Stomach (tissue), 4 donors: ENCODE results near the gene IFNLR1.

ENCODE experiments used
- CTCF ChIP-seq, 7 experiments: fragments of 450-650 bp in 4 of 7; fragments of 200-600 bp in 3 of 7; sonication (generic) in 3 of 7; IDR thresholded peaks; one replicate each; pipeline ENCODE4 v1.5.1; 2016 to 2019; ENCODE audit warnings: antibody characterized with exemption in 7 of 7, control low read depth in 2 of 7, mild to moderate bottlenecking in 1 of 7
- EP300 ChIP-seq: sonication (generic); formaldehyde crosslinking; IDR thresholded peaks from one replicate; pipeline ENCODE4 v1.6.1; 2017; ENCODE audit warnings: antibody characterized with exemption
- POLR2A ChIP-seq, 4 donors: fragments of 450-650 bp; IDR thresholded peaks; one replicate each; pipeline ENCODE4 v1.6.1; 2016; ENCODE audit warnings: antibody characterized with exemption in 4 of 4, control low read depth in 2 of 4, mild to moderate bottlenecking in 1 of 4, moderate library complexity in 1 of 4
- POLR2AphosphoS5 ChIP-seq, 3 donors: sonication (generic); formaldehyde crosslinking; IDR thresholded peaks; one replicate each; pipeline ENCODE4 v1.6.1; 2016; ENCODE audit warnings: antibody characterized with exemption in 3 of 3

- TF ChIP-seq POLR2A (IDR thresholded peaks at IDR 0.05): no peak
- TF ChIP-seq EP300: no peak
- no peak for TF ChIP-seq POLR2AphosphoS5 (IDR thresholded peaks at IDR 0.05)
- TF ChIP-seq CTCF (IDR thresholded peaks at IDR 0.05): no peak
Measured at GRCh38 chr1:24147816-24148215, 39.3 kb downstream of the IFNLR1 start.
